Smooth muscle cell (in vitro differentiated cells): Measurements from ENCODE around the gene ARID1A. TPM values are rescaled to one million over a fixed set of nuclear protein-coding genes. Genes with fewer than 3 reads are reported as not detected.

Source experiments
- DNase-seq: peaks from one replicate; lab custom pipeline; 2025; ENCODE audit not compliant: unreplicated experiment; lab: John Stamatoyannopoulos, UW
- H2AFZ ChIP-seq: fragments of 200-600 bp; sonication (generic); 2 replicates; pipeline ENCODE4 v1.6.0; 2016; ENCODE audit warnings: antibody characterized with exemption, low read depth, mild to moderate bottlenecking
- H3F3A ChIP-seq: fragments of 200-600 bp; sonication (generic); 2 replicates; pipeline ENCODE4 v1.6.0; 2017; ENCODE audit warnings: antibody characterized with exemption, low read depth
- H3K27ac ChIP-seq: fragments of 200-600 bp; sonication (generic); 2 replicates; pipeline ENCODE4 v1.5.1; 2016; ENCODE audit warnings: low read depth, mild to moderate bottlenecking
- H3K27me3 ChIP-seq: fragments of 200-600 bp; sonication (generic); 2 replicates; pipeline ENCODE4 v1.6.1; 2016; ENCODE audit warnings: low read depth, mild to moderate bottlenecking
- H3K36me3 ChIP-seq: fragments of 200-600 bp; sonication (generic); 2 replicates; pipeline ENCODE4 v1.5.1; 2016; ENCODE audit warnings: low read depth
- H3K4me1 ChIP-seq: fragments of 200-600 bp; sonication (generic); 2 replicates; pipeline ENCODE4 v1.5.1; 2016; ENCODE audit warnings: low read depth
- H3K4me2 ChIP-seq: fragments of 200-600 bp; sonication (generic); 2 replicates; pipeline ENCODE4 v1.6.0; 2016; ENCODE audit warnings: mild to moderate bottlenecking
- H3K4me3 ChIP-seq: fragments of 200-600 bp; sonication (generic); 2 replicates; pipeline ENCODE4 v1.5.1; 2016; ENCODE audit warnings: mild to moderate bottlenecking
- H3K79me2 ChIP-seq: fragments of 200-600 bp; sonication (generic); 2 replicates; pipeline ENCODE4 v1.6.0; 2016; ENCODE audit warnings: low read depth, mild to moderate bottlenecking
- H3K9ac ChIP-seq: fragments of 200-600 bp; sonication (generic); 2 replicates; pipeline ENCODE4 v1.6.0; 2016; ENCODE audit warnings: low read depth
- H3K9me3 ChIP-seq: fragments of 200-600 bp; sonication (generic); replicated peaks from 2 replicates; pipeline ENCODE4 v1.5.1; 2016; ENCODE audit warnings: low read depth
- H4K20me1 ChIP-seq: fragments of 200-600 bp; sonication (generic); 2 replicates; pipeline ENCODE4 v1.6.0; 2016; ENCODE audit warnings: low read depth
- CTCF ChIP-seq: fragments of 200-600 bp; sonication (generic); IDR thresholded peaks from 2 replicates; pipeline ENCODE4 v1.5.1; 2017; ENCODE audit warnings: borderline replicate concordance, mild to moderate bottlenecking, antibody characterized with exemption; ENCODE audit not compliant: insufficient read depth, poor library complexity, severe bottlenecking
- WGBS: methylation state at CpG from one replicate; pipeline ENCODE4 v1.1.7; 2016; ENCODE audit warnings: low lambda C conversion rate; 5-methylcytosine and 5-hydroxymethylcytosine counted together
- polyA plus RNA-seq: library from polyadenylated mRNA; unstranded; fragments of >200 nt; fragmentation: Nextera tagmentation; extraction: Ambion mirVana; gene quantifications from 2 replicates; pipeline ENCODE4 v1.2.1, GENCODE V29; 2016
- total RNA-seq: library from RNA; depleted of rRNA; stranded (reverse); fragments of >200 nt; gene quantifications from 2 replicates; pipeline ENCODE4 v1.2.3, GENCODE V29; 2014

ARID1A gene
- total and polyA plus RNA-seq, 2 experiments from 2014 or later, result 17.5 to 33.1 TPM

GRCh38 chr1:26717017-26717491 lies 21.2 kb downstream of the ARID1A start:
- Histone ChIP-seq H3K4me2 (peak overlapping the region; percentile 16), H3K4me3 (no peak overlapping the region)
- 61% methylated on average over 2 of the region's 2 CpGs for WGBS

DNA sequence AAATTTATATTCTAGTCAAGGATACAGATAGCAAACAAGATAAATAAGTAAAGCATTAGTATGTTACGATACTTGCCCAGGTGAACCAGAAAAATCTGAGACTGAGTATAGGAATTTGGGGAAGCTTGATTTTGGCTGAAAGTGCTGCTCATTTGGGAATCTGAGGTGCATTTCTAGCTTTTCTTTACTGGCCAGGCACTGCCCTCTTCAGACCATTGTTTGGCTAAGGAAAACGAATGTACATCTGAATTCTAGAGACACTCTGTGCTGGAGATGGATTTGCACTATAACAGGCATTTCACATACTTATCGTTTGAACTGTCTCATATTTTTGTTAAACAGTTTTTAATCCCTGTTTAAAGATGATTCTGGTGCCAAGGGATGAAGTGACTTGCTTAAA lies 23.4 kb downstream of the ARID1A start:
- Histone ChIP-seq H3K9me3 (no peaks in the 10 kb centered on the region), H3K27ac (no peak overlapping the region), H3K9ac (no peak overlapping the region), H3K4me1 (peaks cover 24% of the 10 kb centered on the region), H3K4me2 (no peak overlapping the region), H2AFZ (no peak overlapping the region), H3K4me3 (no peak overlapping the region), H4K20me1 (peaks cover 100% of the 10 kb centered on the region), H3K79me2 (peaks cover 97% of the 10 kb centered on the region), H3F3A (peaks cover 34% of the 10 kb centered on the region), H3K36me3 (no peaks in the 10 kb centered on the region), H3K27me3 (no peaks in the 10 kb centered on the region)
- no peak for DNase-seq
- 84% methylated on average over 3 of the region's 3 CpGs for WGBS
- TF ChIP-seq CTCF, result no peak

More at GRCh38 chr1:26717017-26717491, 21.2 kb downstream of the ARID1A start:
- peaks cover 100% of the 10 kb centered on the region for H4K20me1 ChIP-seq
- no peaks in the 10 kb centered on the region for H3K27me3 ChIP-seq
- H3K4me1 ChIP-seq, result peaks cover 14% of the 10 kb centered on the region
- no peak overlapping the region for H2AFZ ChIP-seq
- no peaks in the 10 kb centered on the region for H3K9me3 ChIP-seq
- H3F3A ChIP-seq, result peaks cover 23% of the 10 kb centered on the region
- H3K79me2 ChIP-seq, result peaks cover 100% of the 10 kb centered on the region
- TF ChIP-seq CTCF, result no peak
- H3K36me3 ChIP-seq, result no peaks in the 10 kb centered on the region
- DNase-seq, result no peak
- H3K9ac ChIP-seq, result no peak overlapping the region
- H3K27ac ChIP-seq, result peak overlapping the region; percentile 12

GRCh38 chr1:26721669-26722355 lies 26.0 kb downstream of the ARID1A start:
- Histone ChIP-seq H3K27me3 (no peaks in the 10 kb centered on the region), H3K4me1 (peaks cover 48% of the 10 kb centered on the region), H3F3A (peaks cover 34% of the 10 kb centered on the region), H3K4me3 (no peak overlapping the region), H3K36me3 (no peaks in the 10 kb centered on the region), H3K4me2 (peak overlapping the region; percentile 38), H3K27ac (peak overlapping the region; percentile 72), H3K9ac (no peak overlapping the region), H3K79me2 (peaks cover 97% of the 10 kb centered on the region), H3K9me3 (no peaks in the 10 kb centered on the region), H4K20me1 (peaks cover 100% of the 10 kb centered on the region), H2AFZ (no peak overlapping the region)
- no peak for DNase-seq
- TF ChIP-seq CTCF, result no peak
- 52% methylated on average over 2 of the region's 2 CpGs for WGBS
